ENCODE measurements around the gene KLHL29.

KLHL29 gene

GRCh38 chr2:23536326-23536725, 151.3 kb downstream of the KLHL29 start:
- no peak for DNase-seq

- DNase-seq: no peak
These were observed 153.0 kb downstream of the KLHL29 start for GRCh38 chr2:23537991-23538390.

GRCh38 chr2:23538566-23538965, 153.6 kb downstream of the KLHL29 start:
- no peak for DNase-seq

- no peak for DNase-seq
These were observed 155.9 kb downstream of the KLHL29 start for GRCh38 chr2:23540804-23541360.

- no peak for DNase-seq
These were observed 156.7 kb downstream of the KLHL29 start for GRCh38 chr2:23541503-23542229.

GRCh38 chr2:23542230-23542789, 157.3 kb downstream of the KLHL29 start:
- no peak for DNase-seq

- DNase-seq: no peak
These were observed 158.3 kb downstream of the KLHL29 start for GRCh38 chr2:23543302-23543701.

- no peak for DNase-seq
These were observed 158.7 kb downstream of the KLHL29 start for GRCh38 chr2:23543728-23544127.

GRCh38 chr2:23544589-23545295, 159.8 kb downstream of the KLHL29 start:
- DNase-seq: no peak

- no peak for DNase-seq
These were observed 160.4 kb downstream of the KLHL29 start for GRCh38 chr2:23545396-23545795.

GRCh38 chr2:23545811-23546210, 160.8 kb downstream of the KLHL29 start:
- no peak for DNase-seq

GRCh38 chr2:23546913-23547312, 161.9 kb downstream of the KLHL29 start:
- no peak for DNase-seq

- no peak for DNase-seq
These were observed 162.7 kb downstream of the KLHL29 start for GRCh38 chr2:23547725-23548124.

GRCh38 chr2:23548143-23548769, 163.3 kb downstream of the KLHL29 start:
- DNase-seq: no peak

GRCh38 chr2:23549051-23549450, 164.1 kb downstream of the KLHL29 start:
- no peak for DNase-seq

GRCh38 chr2:23549821-23550530, 165.0 kb downstream of the KLHL29 start:
- DNase-seq: no peak

- no peak for DNase-seq
These were observed 165.6 kb downstream of the KLHL29 start for GRCh38 chr2:23550553-23550952.

GRCh38 chr2:23551875-23552274, 166.9 kb downstream of the KLHL29 start:
- no peak for DNase-seq

- DNase-seq: no peak
These were observed 168.6 kb downstream of the KLHL29 start for GRCh38 chr2:23553561-23553960.

- no peak for DNase-seq
These were observed 169.2 kb downstream of the KLHL29 start for GRCh38 chr2:23554054-23554697.

GRCh38 chr2:23555944-23556343, 171.0 kb downstream of the KLHL29 start:
- DNase-seq: no peak

- DNase-seq: no peak
These were observed 171.9 kb downstream of the KLHL29 start for GRCh38 chr2:23556929-23557328.

Measured in activated CD4-positive, alpha-beta T cell treated with anti-CD3 and anti-CD28 coated beads, Interleukin-2, amount 50 U/mL, for 48 hours (primary cell).